ENCODE measurements around the gene NCKAP5L. TPM values are rescaled to one million over a fixed set of nuclear protein-coding genes. Genes with fewer than 3 reads are reported as not detected.

The NCKAP5L gene
- total RNA-seq, 2 donors from 2014 or later, result 21.2 to 24.1 TPM

GRCh38 chr12:49797449-49797776, 30.8 kb downstream of the NCKAP5L start:
- Histone ChIP-seq H3K9me3 (ENCODE audit: control insufficient read depth, low read length) (no peaks in the 10 kb centered on the region), H3K9ac (ENCODE audit: extremely low read depth, low read length, poor library complexity, severe bottlenecking) (no peak overlapping the region), H3K27me3 (ENCODE audit: control insufficient read depth, insufficient read depth, low read length, poor library complexity, severe bottlenecking) (no peaks in the 10 kb centered on the region), H3K27ac (ENCODE audit: low read depth, low read length) (no peak overlapping the region), H3K4me1 (ENCODE audit: control insufficient read depth, insufficient read depth, low read length) (peaks cover 18% of the 10 kb centered on the region), H3K4me3 (ENCODE audit: low read length) (no peak overlapping the region), H3K36me3 (ENCODE audit: control insufficient read depth, insufficient read depth, low read length) (peaks cover 20% of the 10 kb centered on the region)
- Mint-ChIP-seq H3K27ac (no peak overlapping the region), H3K27me3 (ENCODE audit: insufficient read depth) (no peaks in the 10 kb centered on the region), H3K4me3 (no peak overlapping the region), H3K36me3 (ENCODE audit: low read depth) (peaks cover 23% of the 10 kb centered on the region), H3K4me1 (peaks cover 23% of the 10 kb centered on the region), H3K9me3 (no peaks in the 10 kb centered on the region)
- DNase-seq, result no peak
- WGBS, 2 experiments (ENCODE audit: insufficient coverage in 1 of 2, insufficient read length in 1 of 2), result 95 to 96% methylated on average over 2 of the region's 2 CpGs
- TF ChIP-seq CTCF (conservative IDR thresholded peaks at IDR 0.05), result no peak

- Histone ChIP-seq H3K4me1 (ENCODE audit: control insufficient read depth, insufficient read depth, low read length) (peaks cover 18% of the 10 kb centered on the region), H3K4me3 (ENCODE audit: low read length) (no peak overlapping the region), H3K27ac (ENCODE audit: low read depth, low read length) (no peak overlapping the region), H3K36me3 (ENCODE audit: control insufficient read depth, insufficient read depth, low read length) (peaks cover 20% of the 10 kb centered on the region), H3K9ac (ENCODE audit: extremely low read depth, low read length, poor library complexity, severe bottlenecking) (no peak overlapping the region), H3K9me3 (ENCODE audit: control insufficient read depth, low read length) (no peaks in the 10 kb centered on the region), H3K27me3 (ENCODE audit: control insufficient read depth, insufficient read depth, low read length, poor library complexity, severe bottlenecking) (no peaks in the 10 kb centered on the region)
- WGBS, 2 experiments (ENCODE audit: insufficient coverage in 1 of 2, insufficient read length in 1 of 2), result 92 to 99% methylated on average over 11 to 17 of the region's 17 CpGs
- TF ChIP-seq CTCF (conservative IDR thresholded peaks at IDR 0.05), result no peak
- H3K9me3 Mint-ChIP-seq, result no peaks in the 10 kb centered on the region
- H3K4me1 Mint-ChIP-seq, result peaks cover 17% of the 10 kb centered on the region
- H3K27ac Mint-ChIP-seq, result no peak overlapping the region
- H3K36me3 Mint-ChIP-seq (ENCODE audit: low read depth), result peaks cover 23% of the 10 kb centered on the region
- DNase-seq, result no peak
- H3K4me3 Mint-ChIP-seq, result no peak overlapping the region
- H3K27me3 Mint-ChIP-seq (ENCODE audit: insufficient read depth), result no peaks in the 10 kb centered on the region
Measured at GRCh38 chr12:49796606-49797448, 31.4 kb downstream of the NCKAP5L start.

GRCh38 chr12:49796155-49796554, 32.1 kb downstream of the NCKAP5L start:
- TF ChIP-seq CTCF (conservative IDR thresholded peaks at IDR 0.05), result no peak
- no peak for DNase-seq
- H3K9ac ChIP-seq (ENCODE audit: extremely low read depth, low read length, poor library complexity, severe bottlenecking), result no peak overlapping the region
- H3K27ac ChIP-seq (ENCODE audit: low read depth, low read length), result no peak overlapping the region
- H3K9me3 Mint-ChIP-seq, result no peaks in the 10 kb centered on the region
- no peak overlapping the region for H3K4me3 Mint-ChIP-seq
- H3K9me3 ChIP-seq (ENCODE audit: control insufficient read depth, low read length), result no peaks in the 10 kb centered on the region
- H3K27ac Mint-ChIP-seq, result no peak overlapping the region
- peaks cover 16% of the 10 kb centered on the region for H3K36me3 Mint-ChIP-seq (ENCODE audit: low read depth)
- no peaks in the 10 kb centered on the region for H3K27me3 ChIP-seq (ENCODE audit: control insufficient read depth, insufficient read depth, low read length, poor library complexity, severe bottlenecking)
- peaks cover 11% of the 10 kb centered on the region for H3K4me1 ChIP-seq (ENCODE audit: control insufficient read depth, insufficient read depth, low read length)
- H3K4me1 Mint-ChIP-seq, result peaks cover 10% of the 10 kb centered on the region
- 94 to 100% methylated on average over 1 to 12 of the region's 12 CpGs for WGBS, 2 experiments (ENCODE audit: insufficient coverage in 1 of 2, insufficient read length in 1 of 2)
- H3K36me3 ChIP-seq (ENCODE audit: control insufficient read depth, insufficient read depth, low read length), result peaks cover 17% of the 10 kb centered on the region
- H3K27me3 Mint-ChIP-seq (ENCODE audit: insufficient read depth), result no peaks in the 10 kb centered on the region
- H3K4me3 ChIP-seq (ENCODE audit: low read length), result no peak overlapping the region
